HepG2 (cell line): ENCODE data around the gene CIBAR2. TPM values are rescaled to one million over a fixed set of nuclear protein-coding genes. Genes with fewer than 3 reads are reported as not detected.

Source experiments
- ELF4 ChIP-seq: sonication (generic); formaldehyde crosslinking; IDR thresholded peaks from 2 replicates; pipeline ENCODE4 v1.5.0; 2020; ENCODE audit warnings: missing genetic modification reagents, mild to moderate bottlenecking, moderate library complexity, borderline replicate concordance
- KMT2B ChIP-seq: IDR thresholded peaks from 2 replicates; pipeline ENCODE4 v1.6.1; 2016; ENCODE audit warnings: missing genetic modification reagents, missing compliant biosample characterization
- MED8 ChIP-seq: sonication (generic); formaldehyde crosslinking; IDR thresholded peaks from 2 replicates; pipeline ENCODE4 v1.8.1; 2023; ENCODE audit warnings: mild to moderate bottlenecking, missing genetic modification reagents; ENCODE audit not compliant: insufficient replicate concordance
- MEIS2 ChIP-seq: sonication (generic); formaldehyde crosslinking; IDR thresholded peaks from 2 replicates; pipeline ENCODE4 v1.9.0; 2021; ENCODE audit warnings: mild to moderate bottlenecking, missing genetic modification reagents
- SMC3 ChIP-seq: IDR thresholded peaks from 2 replicates; pipeline ENCODE4 v1.6.1; 2011; ENCODE audit warnings: low read length, improper control_type of control experiment
- ZFP90 ChIP-seq: sonication (generic); formaldehyde crosslinking; IDR thresholded peaks from 2 replicates; pipeline ENCODE4 v1.8.0; 2022; ENCODE audit warnings: missing genetic modification reagents, mild to moderate bottlenecking, inconsistent platforms, borderline replicate concordance
- ZNF10 ChIP-seq: sonication (generic); formaldehyde crosslinking; IDR thresholded peaks from 2 replicates; pipeline ENCODE4 v1.4.0; 2020; ENCODE audit warnings: mild to moderate bottlenecking, low read depth, missing genetic modification reagents, borderline replicate concordance
- ZNF331 ChIP-seq: sonication (generic); formaldehyde crosslinking; IDR thresholded peaks from 2 replicates; pipeline ENCODE4 v1.4.0; 2020; ENCODE audit warnings: missing genetic modification reagents
- ZNF382 ChIP-seq: sonication (generic); formaldehyde crosslinking; IDR thresholded peaks from 2 replicates; pipeline ENCODE4 v1.5.0; 2020; ENCODE audit warnings: missing genetic modification reagents, mild to moderate bottlenecking, borderline replicate concordance
- ZNF547 ChIP-seq: sonication (generic); formaldehyde crosslinking; IDR thresholded peaks from 2 replicates; pipeline ENCODE4 v1.5.1; 2020; ENCODE audit warnings: mild to moderate bottlenecking, missing genetic modification reagents
- ZNF552 ChIP-seq: sonication (generic); formaldehyde crosslinking; IDR thresholded peaks from 2 replicates; pipeline ENCODE4 v1.9.0; 2022; ENCODE audit warnings: missing genetic modification reagents, mild to moderate bottlenecking, borderline replicate concordance
- ZNF605 ChIP-seq: sonication (generic); formaldehyde crosslinking; IDR thresholded peaks from 2 replicates; pipeline ENCODE4 v1.8.0; 2022; ENCODE audit warnings: mild to moderate bottlenecking, missing genetic modification reagents
- ZNF629 ChIP-seq: sonication (generic); formaldehyde crosslinking; conservative IDR thresholded peaks from 2 replicates; pipeline ENCODE4 v1.5.0; 2020; ENCODE audit warnings: missing genetic modification reagents
- ZNF775 ChIP-seq: sonication (generic); formaldehyde crosslinking; IDR thresholded peaks from 2 replicates; pipeline ENCODE4 v1.4.0; 2020; ENCODE audit warnings: missing genetic modification reagents, mild to moderate bottlenecking, moderate library complexity, borderline replicate concordance
- polyA plus RNA-seq, 8 experiments: library from polyadenylated mRNA; depleted of rRNA in 3 of 8; stranded (reverse) in 7 of 8; unstranded in 1 of 8; fragments of >200 nt; fragmentation: Illumina TruSeq in 4 of 8; extraction: Trizol in 4 of 8; gene quantifications; 2 replicates each; pipeline versions ENCODE4 v1.2.1 to v1.2.3, GENCODE V29; 2011 to 2016; ENCODE audit warnings: low read depth in 4 of 8, missing spikeins in 1 of 8, mixed read lengths in 1 of 8; ENCODE audit not compliant: insufficient read depth in 1 of 8
- total RNA-seq, 5 experiments: library from RNA; depleted of rRNA; stranded (reverse); fragments of >200 nt; fragmentation: Illumina TruSeq; extraction: Trizol; gene quantifications; 2 replicates each; pipeline ENCODE4 v1.2.3, GENCODE V29; 2016; ENCODE audit warnings: low read depth in 1 of 5
- TF ChIP-seq, protein P1 (sequence below): IDR thresholded peaks from 2 replicates; pipeline ENCODE4 v1.6.1; 2016; ENCODE audit warnings: missing compliant biosample characterization, missing genetic modification reagents, borderline replicate concordance
- TF ChIP-seq, protein P2 (sequence below): sonication (generic); formaldehyde crosslinking; IDR thresholded peaks from 2 replicates; pipeline ENCODE4 v1.8.1; 2023; ENCODE audit warnings: mild to moderate bottlenecking, moderate library complexity, missing genetic modification reagents
- TF ChIP-seq, protein P3 (sequence below): IDR thresholded peaks from 2 replicates; pipeline ENCODE4 v1.6.1; 2016; ENCODE audit warnings: missing compliant biosample characterization, missing genetic modification reagents, borderline replicate concordance
- TF ChIP-seq, protein P4 (sequence below), 2 experiments: sonication (generic) in 1 of 2; formaldehyde crosslinking in 1 of 2; IDR thresholded peaks; 2 replicates each; pipeline versions ENCODE4 v1.4.0 to v1.6.1; 2016 to 2020; ENCODE audit warnings: borderline replicate concordance in 1 of 2, low read depth in 1 of 2, mild to moderate bottlenecking in 1 of 2, missing genetic modification reagents in 1 of 2
- TF ChIP-seq, protein P5 (sequence below): sonication (generic); formaldehyde crosslinking; IDR thresholded peaks from 2 replicates; pipeline ENCODE4 v1.9.0; 2021; ENCODE audit warnings: missing genetic modification reagents, mild to moderate bottlenecking, borderline replicate concordance

Gene CIBAR2
- total and polyA plus RNA-seq, 2 of the 13 experiments (the other 11 are each of a cell fraction or from before 2014, with no cell fraction given): not detected

DNA sequence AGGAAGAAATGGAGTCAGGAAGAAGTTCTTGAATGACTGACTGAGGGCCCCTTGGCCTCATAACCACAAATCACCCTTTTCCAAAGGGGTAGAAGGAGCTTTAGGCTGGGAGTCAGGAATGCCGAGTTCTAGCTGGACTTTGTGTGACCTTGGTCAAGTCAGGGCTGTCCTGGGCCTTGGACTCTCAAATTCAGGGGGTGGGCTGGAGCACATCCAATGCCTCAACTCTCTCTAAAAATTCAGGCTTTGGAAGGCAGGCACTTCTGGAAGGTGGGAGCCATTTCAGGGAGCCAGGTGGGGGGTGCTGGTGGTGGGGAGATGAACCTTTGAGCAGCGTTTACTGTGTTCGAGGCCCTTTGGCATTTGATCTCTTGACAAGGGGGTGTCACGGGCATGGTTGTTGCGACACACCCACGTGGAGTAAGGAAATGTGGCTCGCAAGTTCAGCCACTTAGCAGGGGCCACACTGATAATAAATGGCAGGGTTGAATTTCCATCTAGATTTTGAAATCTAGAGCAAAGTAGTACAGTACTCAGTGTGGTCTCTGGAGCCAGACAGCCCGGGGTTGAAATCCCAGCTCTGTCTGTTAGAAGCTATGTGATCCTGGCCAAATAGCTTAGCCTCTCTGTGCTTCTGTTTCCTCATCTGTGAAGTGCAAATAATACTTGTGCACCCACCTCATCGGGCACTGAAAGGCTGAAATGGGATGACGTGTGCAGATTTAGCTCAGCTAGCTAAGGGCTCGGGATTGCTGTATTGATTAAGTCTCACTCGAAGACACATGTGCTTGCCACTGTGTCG lies 47.1 kb upstream of the CIBAR2 start (continued):
- TF ChIP-seq, protein P1, sequence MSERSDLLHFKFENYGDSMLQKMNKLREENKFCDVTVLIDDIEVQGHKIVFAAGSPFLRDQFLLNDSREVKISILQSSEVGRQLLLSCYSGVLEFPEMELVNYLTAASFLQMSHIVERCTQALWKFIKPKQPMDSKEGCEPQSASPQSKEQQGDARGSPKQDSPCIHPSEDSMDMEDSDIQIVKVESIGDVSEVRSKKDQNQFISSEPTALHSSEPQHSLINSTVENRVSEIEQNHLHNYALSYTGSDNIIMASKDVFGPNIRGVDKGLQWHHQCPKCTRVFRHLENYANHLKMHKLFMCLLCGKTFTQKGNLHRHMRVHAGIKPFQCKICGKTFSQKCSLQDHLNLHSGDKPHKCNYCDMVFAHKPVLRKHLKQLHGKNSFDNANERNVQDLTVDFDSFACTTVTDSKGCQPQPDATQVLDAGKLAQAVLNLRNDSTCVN (CRISPR knock-in tag): peak; percentile 96
- TF ChIP-seq ZNF547 (CRISPR knock-in tag): peak; percentile 54
- TF ChIP-seq ZNF775 (CRISPR knock-in tag): no peak
- no peak; the same call in 1 of the 2 replicates for TF ChIP-seq ZFP90
- peak; percentile 82 for TF ChIP-seq ELF4 (CRISPR knock-in tag)
- TF ChIP-seq, protein P2, sequence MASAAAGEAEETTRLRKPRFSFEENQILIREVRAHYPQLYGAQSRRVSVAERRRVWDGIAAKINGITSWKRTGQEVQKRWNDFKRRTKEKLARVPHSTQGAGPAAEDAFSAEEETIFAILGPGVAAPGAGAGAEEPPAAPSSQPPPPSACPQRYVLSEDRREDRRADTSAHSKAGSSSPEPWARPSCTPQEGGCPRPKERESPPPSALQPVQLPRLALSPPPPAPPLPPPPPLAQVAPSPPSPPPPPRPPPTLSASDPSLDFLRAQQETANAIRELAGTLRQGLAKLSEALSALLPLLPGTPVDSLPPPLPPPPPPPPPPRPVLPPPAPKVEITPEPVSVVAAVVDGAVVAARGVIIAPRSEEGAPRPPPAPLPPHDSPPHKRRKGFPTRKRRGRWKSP (CRISPR knock-in tag): peak; percentile 74; the same call in 1 of the 2 replicates
- peak; percentile 66; the same call in 1 of the 2 replicates for TF ChIP-seq ZNF331 (CRISPR knock-in tag)
- peak; percentile 48 for TF ChIP-seq ZNF605 (CRISPR knock-in tag)
- TF ChIP-seq, protein P3, sequence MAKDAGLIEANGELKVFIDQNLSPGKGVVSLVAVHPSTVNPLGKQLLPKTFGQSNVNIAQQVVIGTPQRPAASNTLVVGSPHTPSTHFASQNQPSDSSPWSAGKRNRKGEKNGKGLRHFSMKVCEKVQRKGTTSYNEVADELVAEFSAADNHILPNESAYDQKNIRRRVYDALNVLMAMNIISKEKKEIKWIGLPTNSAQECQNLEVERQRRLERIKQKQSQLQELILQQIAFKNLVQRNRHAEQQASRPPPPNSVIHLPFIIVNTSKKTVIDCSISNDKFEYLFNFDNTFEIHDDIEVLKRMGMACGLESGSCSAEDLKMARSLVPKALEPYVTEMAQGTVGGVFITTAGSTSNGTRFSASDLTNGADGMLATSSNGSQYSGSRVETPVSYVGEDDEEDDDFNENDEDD (CRISPR knock-in tag): no peak; the same call in 1 of the 2 replicates
- peak; percentile 88 for TF ChIP-seq ZNF629 (CRISPR knock-in tag)
- peak; percentile 92 for TF ChIP-seq MEIS2 (CRISPR knock-in tag)
- TF ChIP-seq ZNF552 (CRISPR knock-in tag): no peak
- TF ChIP-seq KMT2B (CRISPR knock-in tag): no peak
- TF ChIP-seq ZNF382 (CRISPR knock-in tag): no peak
- peak; percentile 75 for TF ChIP-seq MED8
- TF ChIP-seq, protein P4, sequence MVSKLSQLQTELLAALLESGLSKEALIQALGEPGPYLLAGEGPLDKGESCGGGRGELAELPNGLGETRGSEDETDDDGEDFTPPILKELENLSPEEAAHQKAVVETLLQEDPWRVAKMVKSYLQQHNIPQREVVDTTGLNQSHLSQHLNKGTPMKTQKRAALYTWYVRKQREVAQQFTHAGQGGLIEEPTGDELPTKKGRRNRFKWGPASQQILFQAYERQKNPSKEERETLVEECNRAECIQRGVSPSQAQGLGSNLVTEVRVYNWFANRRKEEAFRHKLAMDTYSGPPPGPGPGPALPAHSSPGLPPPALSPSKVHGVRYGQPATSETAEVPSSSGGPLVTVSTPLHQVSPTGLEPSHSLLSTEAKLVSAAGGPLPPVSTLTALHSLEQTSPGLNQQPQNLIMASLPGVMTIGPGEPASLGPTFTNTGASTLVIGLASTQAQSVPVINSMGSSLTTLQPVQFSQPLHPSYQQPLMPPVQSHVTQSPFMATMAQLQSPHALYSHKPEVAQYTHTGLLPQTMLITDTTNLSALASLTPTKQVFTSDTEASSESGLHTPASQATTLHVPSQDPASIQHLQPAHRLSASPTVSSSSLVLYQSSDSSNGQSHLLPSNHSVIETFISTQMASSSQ (IDR thresholded peaks at IDR 0.05; ENCODE audit: low read depth): peak; percentile 12; the same call in 1 of the 2 replicates
- TF ChIP-seq, protein P4 (CRISPR knock-in tag; IDR thresholded peaks at IDR 0.05; ENCODE audit: borderline replicate concordance): no peak
- TF ChIP-seq, protein P5, sequence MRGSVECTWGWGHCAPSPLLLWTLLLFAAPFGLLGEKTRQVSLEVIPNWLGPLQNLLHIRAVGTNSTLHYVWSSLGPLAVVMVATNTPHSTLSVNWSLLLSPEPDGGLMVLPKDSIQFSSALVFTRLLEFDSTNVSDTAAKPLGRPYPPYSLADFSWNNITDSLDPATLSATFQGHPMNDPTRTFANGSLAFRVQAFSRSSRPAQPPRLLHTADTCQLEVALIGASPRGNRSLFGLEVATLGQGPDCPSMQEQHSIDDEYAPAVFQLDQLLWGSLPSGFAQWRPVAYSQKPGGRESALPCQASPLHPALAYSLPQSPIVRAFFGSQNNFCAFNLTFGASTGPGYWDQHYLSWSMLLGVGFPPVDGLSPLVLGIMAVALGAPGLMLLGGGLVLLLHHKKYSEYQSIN (CRISPR knock-in tag): no peak
- TF ChIP-seq ZNF10 (CRISPR knock-in tag): no peak
- no peak for TF ChIP-seq SMC3
